Transverse colon (tissue), 4 donors: ENCODE data around the gene SMPDL3A. TPM values are rescaled to one million over a fixed set of nuclear protein-coding genes. Genes with fewer than 3 reads are reported as not detected.

ENCODE experiments used
- DNase-seq: peaks from one replicate; pipeline ENCODE4 v3.0.0-alpha.2; 2019
- H3K27ac ChIP-seq, 4 donors: fragments of 200-600 bp; sonication (generic); 2 replicates each; pipeline ENCODE4 v1.5.1; 2016 to 2018; ENCODE audit warnings: inconsistent platforms in 4 of 4
- H3K27me3 ChIP-seq: fragments of 200-600 bp; sonication (generic); 2 replicates; pipeline ENCODE4 v1.5.1; 2017; ENCODE audit warnings: inconsistent platforms
- H3K36me3 ChIP-seq, 4 donors: fragments of 200-600 bp; sonication (generic); 2 replicates each; pipeline ENCODE4 v1.5.1; 2017 to 2019; ENCODE audit warnings: inconsistent platforms in 4 of 4
- H3K4me1 ChIP-seq, 4 donors: fragments of 200-600 bp; sonication (generic); 2 replicates each; pipeline ENCODE4 v1.5.1; 2017 to 2020; ENCODE audit warnings: inconsistent platforms in 4 of 4
- H3K4me3 ChIP-seq, 4 donors: fragments of 200-600 bp; sonication (generic); 1 replicate in 1 of 4; 2 replicates in 3 of 4; pipeline versions ENCODE4 v1.5.1 to v1.6.1; 2017 to 2019; ENCODE audit warnings: inconsistent platforms in 4 of 4
- H3K9me3 ChIP-seq, 2 donors: fragments of 200-600 bp; sonication (generic); 2 replicates each; pipeline ENCODE4 v1.5.1; 2017 to 2019; ENCODE audit warnings: inconsistent platforms in 2 of 2
- EP300 ChIP-seq: sonication (generic); formaldehyde crosslinking; IDR thresholded peaks from one replicate; pipeline ENCODE4 v1.6.1; 2017; ENCODE audit warnings: antibody characterized with exemption, low read depth
- POLR2A ChIP-seq: fragments of 450-650 bp; IDR thresholded peaks from one replicate; pipeline ENCODE4 v1.6.1; 2016; ENCODE audit warnings: antibody characterized with exemption, mild to moderate bottlenecking, moderate library complexity
- POLR2AphosphoS5 ChIP-seq, 3 donors: sonication (generic); formaldehyde crosslinking; IDR thresholded peaks; one replicate each; pipeline ENCODE4 v1.6.1; 2016; ENCODE audit warnings: antibody characterized with exemption in 3 of 3
- WGBS, 2 donors: methylation state at CpG; one replicate each; pipeline ENCODE4 v1.1.5; 2018; ENCODE audit warnings: low coverage in 1 of 2; 5-methylcytosine and 5-hydroxymethylcytosine counted together
- in situ Hi-C, 4 donors: fragments of 200-750 bp; cut with MboI; loops; one replicate each; pipeline versions ENCODE4 v1.15.0 to v1.15.1; 2017; ENCODE audit warnings: low sequenced_read_pairs in 3 of 4, low pct_ligation_motif_present in 1 of 4, low pct_unique_long_range_greater_than_20kb in 1 of 4
- intact Hi-C: fragments of 100-400 bp; cut with DNase I; formaldehyde crosslinking; loops from one replicate; pipeline ENCODE4 v1.15.1; 2023; ENCODE audit warnings: low total_unique reads
- total RNA-seq, 4 donors: library from RNA; depleted of rRNA; stranded (reverse); fragments of >200 nt; gene quantifications; one replicate each; pipeline ENCODE4 v1.1.0, GENCODE V29; 2016
- TF ChIP-seq, protein P1 (sequence below), 5 experiments: fragments of 200-600 bp in 3 of 5; fragments of 450-650 bp in 2 of 5; sonication (generic) in 3 of 5; IDR thresholded peaks; 1 replicate in 2 of 5; 2 replicates in 3 of 5; pipeline ENCODE4 v1.5.1; 2016 to 2017; ENCODE audit warnings: antibody characterized with exemption in 5 of 5, inconsistent platforms in 3 of 5, mild to moderate bottlenecking in 2 of 5, moderate library complexity in 1 of 5

SMPDL3A gene
- total RNA-seq, 4 donors from 2014 or later, result 10.1 to 353 (median 172) TPM

DNA sequence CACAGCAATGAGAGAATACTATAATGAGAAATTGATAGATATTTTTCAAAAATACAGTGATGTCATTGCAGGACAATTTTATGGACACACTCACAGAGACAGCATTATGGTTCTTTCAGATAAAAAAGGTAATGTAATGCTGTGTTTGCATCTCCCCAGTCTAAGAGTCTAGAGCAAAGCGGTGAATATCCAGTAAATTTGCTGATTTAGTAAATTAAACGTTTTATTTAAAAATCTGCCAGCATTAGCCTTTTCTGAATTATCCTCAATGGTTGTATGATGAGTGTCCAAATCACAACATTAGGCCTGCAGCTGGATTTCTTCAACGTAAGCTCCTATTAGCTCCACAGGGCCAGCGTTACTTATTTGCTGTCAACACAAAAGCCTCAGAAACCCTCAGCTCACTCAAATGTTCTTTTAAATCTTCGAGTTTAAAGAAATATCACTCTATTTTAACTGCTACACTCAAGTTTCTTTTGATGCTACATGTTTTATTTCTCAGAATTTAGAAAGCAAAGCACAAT, 16.0 kb downstream of the SMPDL3A start:
- in situ Hi-C loops (no loop called here), intact Hi-C loops (no loop called here)
- peaks cover 4 to 42% (median 8%) of the 10 kb centered on the region in 4 donors for H3K4me1 ChIP-seq
- TF ChIP-seq POLR2AphosphoS5 (IDR thresholded peaks at IDR 0.05) (no peak), POLR2A (no peak), EP300 (no peak)
- TF ChIP-seq, protein P1, sequence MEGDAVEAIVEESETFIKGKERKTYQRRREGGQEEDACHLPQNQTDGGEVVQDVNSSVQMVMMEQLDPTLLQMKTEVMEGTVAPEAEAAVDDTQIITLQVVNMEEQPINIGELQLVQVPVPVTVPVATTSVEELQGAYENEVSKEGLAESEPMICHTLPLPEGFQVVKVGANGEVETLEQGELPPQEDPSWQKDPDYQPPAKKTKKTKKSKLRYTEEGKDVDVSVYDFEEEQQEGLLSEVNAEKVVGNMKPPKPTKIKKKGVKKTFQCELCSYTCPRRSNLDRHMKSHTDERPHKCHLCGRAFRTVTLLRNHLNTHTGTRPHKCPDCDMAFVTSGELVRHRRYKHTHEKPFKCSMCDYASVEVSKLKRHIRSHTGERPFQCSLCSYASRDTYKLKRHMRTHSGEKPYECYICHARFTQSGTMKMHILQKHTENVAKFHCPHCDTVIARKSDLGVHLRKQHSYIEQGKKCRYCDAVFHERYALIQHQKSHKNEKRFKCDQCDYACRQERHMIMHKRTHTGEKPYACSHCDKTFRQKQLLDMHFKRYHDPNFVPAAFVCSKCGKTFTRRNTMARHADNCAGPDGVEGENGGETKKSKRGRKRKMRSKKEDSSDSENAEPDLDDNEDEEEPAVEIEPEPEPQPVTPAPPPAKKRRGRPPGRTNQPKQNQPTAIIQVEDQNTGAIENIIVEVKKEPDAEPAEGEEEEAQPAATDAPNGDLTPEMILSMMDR (IDR thresholded peaks at IDR 0.05), result no peak
- DNase-seq, result no peak
- peaks cover 0 to 21% (median 6%) of the 10 kb centered on the region in 4 donors for H3K36me3 ChIP-seq
- peak overlapping the region in 3 of 4 donors; percentile 12 to 40 (median 31) for H3K27ac ChIP-seq
- H3K27me3 ChIP-seq, result no peaks in the 10 kb centered on the region
- 73 to 78% methylated on average over 5 of the region's 5 CpGs for WGBS, 2 donors
- H3K4me3 ChIP-seq, result no peak overlapping the region
- H3K9me3 ChIP-seq, result no peaks in the 10 kb centered on the region

DNA sequence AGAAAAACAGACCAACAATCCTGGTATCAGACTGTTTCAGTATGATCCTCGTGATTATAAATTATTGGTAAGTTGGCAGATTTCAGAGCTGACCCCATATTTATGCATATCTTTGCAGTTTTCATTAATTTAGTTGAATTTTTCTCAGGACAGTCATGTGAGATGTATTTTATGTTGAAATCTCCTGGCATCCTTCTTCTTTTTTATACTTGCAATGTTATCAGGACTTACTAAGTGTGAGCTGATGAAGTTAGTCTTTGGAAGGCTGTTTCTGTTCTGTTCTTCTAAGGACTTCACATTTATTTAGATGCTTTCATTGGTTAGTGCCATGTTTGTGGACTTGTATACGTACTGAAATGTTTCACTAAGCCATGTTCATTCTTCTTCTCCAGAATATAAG, 17.2 kb downstream of the SMPDL3A start:
- WGBS, 2 donors, result 76 to 94% methylated on average over 2 of the region's 2 CpGs
- TF ChIP-seq, protein P1 (IDR thresholded peaks at IDR 0.05), result no peak
- TF ChIP-seq EP300 (no peak), POLR2AphosphoS5 (IDR thresholded peaks at IDR 0.05) (no peak)

DNA sequence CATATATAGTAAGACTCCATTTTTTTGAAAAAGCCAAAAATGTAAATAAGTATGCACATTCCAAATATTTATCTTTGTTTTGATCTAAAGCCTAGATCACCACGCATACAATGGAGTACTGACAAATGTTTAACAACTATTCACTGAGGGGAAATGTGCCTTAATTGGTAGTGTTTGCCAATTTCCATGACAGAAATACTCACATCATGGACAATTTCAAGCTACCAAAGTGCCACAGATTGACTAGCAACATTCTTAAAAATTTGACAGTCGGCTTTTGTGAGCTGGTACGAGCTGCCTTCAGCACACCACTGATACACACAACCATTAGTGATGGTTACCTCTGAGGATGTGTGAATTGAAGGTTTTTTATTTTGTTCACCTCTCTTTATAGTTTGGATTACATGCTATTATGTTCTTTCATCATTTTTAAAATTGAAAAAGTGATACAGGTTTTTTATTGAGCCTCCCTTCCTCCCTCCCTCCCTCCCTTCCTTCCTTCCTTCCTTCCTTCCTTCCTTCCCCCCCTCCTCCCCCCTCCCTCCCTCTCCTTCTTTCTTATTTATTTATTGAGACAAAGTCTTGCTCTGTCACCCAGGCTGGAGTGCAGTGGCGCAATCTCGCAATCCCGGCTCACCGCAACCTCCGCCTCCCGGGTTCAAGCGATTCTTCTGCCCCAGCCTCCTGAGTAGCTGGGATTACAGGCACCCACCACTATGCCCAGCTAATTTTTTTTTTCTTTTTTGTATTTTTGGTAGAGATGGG, 19.2 kb downstream of the SMPDL3A start:
- H3K27me3 ChIP-seq, result no peaks in the 10 kb centered on the region
- H3K36me3 ChIP-seq, result peaks cover 0 to 21% (median 6%) of the 10 kb centered on the region in 4 donors
- H3K4me1 ChIP-seq, result peaks cover 0 to 18% (median 4%) of the 10 kb centered on the region in 4 donors
- no peak overlapping the region for H3K4me3 ChIP-seq
- intact Hi-C loops (no loop called here), in situ Hi-C loops (no loop called here)
- H3K9me3 ChIP-seq, result no peaks in the 10 kb centered on the region
- peak overlapping the region in 1 of 4 donors; percentile 34 for H3K27ac ChIP-seq
- no peak for DNase-seq
- TF ChIP-seq EP300 (no peak), POLR2AphosphoS5 (IDR thresholded peaks at IDR 0.05) (no peak), POLR2A (no peak)
- TF ChIP-seq, protein P1 (IDR thresholded peaks at IDR 0.05), result no peak
- 79 to 86% methylated on average over 5 to 10 of the region's 10 CpGs for WGBS, 2 donors

More for the DNA sequence above, 17.2 kb downstream of the SMPDL3A start:
- intact Hi-C loops (no loop called here), in situ Hi-C loops (no loop called here)
- Histone ChIP-seq H3K4me3 (no peak overlapping the region), H3K9me3 (no peaks in the 10 kb centered on the region), H3K27ac (peak overlapping the region in 3 of 4 donors; percentile 13 to 40 (median 31)), H3K27me3 (no peaks in the 10 kb centered on the region), H3K4me1 (peaks cover 4 to 32% (median 4%) of the 10 kb centered on the region in 4 donors), H3K36me3 (peaks cover 0 to 21% (median 6%) of the 10 kb centered on the region in 4 donors)
- no peak for DNase-seq

DNA sequence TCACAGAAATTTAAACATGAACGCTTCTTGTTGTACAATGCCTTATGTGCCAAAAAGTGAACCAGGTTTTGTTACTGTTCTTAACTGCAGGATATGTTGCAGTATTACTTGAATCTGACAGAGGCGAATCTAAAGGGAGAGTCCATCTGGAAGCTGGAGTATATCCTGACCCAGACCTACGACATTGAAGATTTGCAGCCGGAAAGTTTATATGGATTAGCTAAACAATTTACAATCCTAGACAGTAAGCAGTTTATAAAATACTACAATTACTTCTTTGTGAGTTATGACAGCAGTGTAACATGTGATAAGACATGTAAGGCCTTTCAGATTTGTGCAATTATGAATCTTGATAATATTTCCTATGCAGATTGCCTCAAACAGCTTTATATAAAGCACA, 19.9 kb downstream of the SMPDL3A start:
- Histone ChIP-seq H3K4me1 (peaks cover 0 to 15% (median 2%) of the 10 kb centered on the region in 4 donors), H3K27ac (peak overlapping the region in 1 of 4 donors; percentile 34), H3K27me3 (no peaks in the 10 kb centered on the region), H3K36me3 (peaks cover 0 to 17% (median 5%) of the 10 kb centered on the region in 4 donors), H3K4me3 (no peak overlapping the region), H3K9me3 (no peaks in the 10 kb centered on the region)
- no peak for DNase-seq
- TF ChIP-seq POLR2AphosphoS5 (IDR thresholded peaks at IDR 0.05), result no peak
- no peak for TF ChIP-seq POLR2A
- TF ChIP-seq EP300, result no peak
- TF ChIP-seq, protein P1 (IDR thresholded peaks at IDR 0.05), result no peak
- intact Hi-C loops (no loop called here), in situ Hi-C loops (no loop called here)
- 45 to 54% methylated on average over 4 of the region's 4 CpGs for WGBS, 2 donors
